IPS DF 6.9 (cell line): ENCODE data around the gene C1D.

Experiments used
- DNase-seq: peaks from one replicate; pipeline ENCODE4 v3.0.0-alpha.2; 2013; ENCODE audit warnings: low read depth, low spot score
- H3K27ac ChIP-seq: one replicate; pipeline ENCODE4 v1.5.1; 2013; ENCODE audit warnings: low read length, control low read depth
- H3K27me3 ChIP-seq: 2 replicates; pipeline ENCODE4 v1.6.1; 2013; ENCODE audit warnings: mild to moderate bottlenecking, low read length; ENCODE audit not compliant: control insufficient read depth, insufficient read depth
- H3K36me3 ChIP-seq: 2 replicates; pipeline ENCODE4 v1.6.1; 2013; ENCODE audit warnings: low read length; ENCODE audit not compliant: control insufficient read depth, insufficient read depth
- H3K4me1 ChIP-seq: 2 replicates; pipeline ENCODE4 v1.6.1; 2013; ENCODE audit warnings: low read length; ENCODE audit not compliant: control insufficient read depth, insufficient read depth
- H3K4me3 ChIP-seq: 2 replicates; pipeline ENCODE4 v1.5.1; 2013; ENCODE audit warnings: mild to moderate bottlenecking, low read length
- H3K9me3 ChIP-seq: 2 replicates; pipeline ENCODE4 v1.6.1; 2013; ENCODE audit warnings: low read length, inconsistent platforms; ENCODE audit not compliant: control insufficient read depth, insufficient read depth
- WGBS: extraction: QIAGEN DNeasy Blood & Tissue Kit; methylation state at CpG from one replicate; pipeline ENCODE4 v1.1.7; 2013; ENCODE audit warnings: mixed read lengths, missing lambda C conversion rate; ENCODE audit not compliant: insufficient read length, insufficient coverage; 5-methylcytosine and 5-hydroxymethylcytosine counted together

Gene C1D

DNA sequence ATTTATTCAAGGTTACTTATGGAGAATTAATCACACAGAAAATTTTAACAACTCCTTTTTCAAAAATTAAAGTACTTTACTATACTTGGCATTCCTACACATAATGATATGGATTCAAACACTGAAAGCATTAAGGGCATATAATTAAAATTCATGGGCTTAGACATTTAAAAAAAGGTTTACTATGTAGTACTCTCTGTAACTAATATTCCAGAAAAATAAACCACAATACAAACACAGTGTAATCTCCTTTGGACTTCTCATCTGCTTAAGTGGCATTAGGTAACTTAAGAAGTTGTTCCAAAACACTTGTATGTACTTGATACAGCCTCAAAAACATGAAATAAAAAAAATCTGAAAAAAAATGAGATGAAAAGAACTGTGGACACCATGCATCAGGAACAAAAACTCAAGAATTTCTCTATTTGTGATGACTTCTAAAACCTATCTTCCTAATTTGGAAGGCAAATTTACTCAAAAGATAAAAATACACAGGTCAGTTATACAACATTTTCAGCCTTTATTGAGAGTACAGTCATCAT is 21.0 kb downstream of the C1D start:
- Histone ChIP-seq H3K27me3 (no peaks in the 10 kb centered on the region), H3K27ac (no peak overlapping the region), H3K36me3 (no peaks in the 10 kb centered on the region), H3K4me3 (no peak overlapping the region), H3K4me1 (no peaks in the 10 kb centered on the region), H3K9me3 (no peaks in the 10 kb centered on the region)
- DNase-seq, result no peak

DNA sequence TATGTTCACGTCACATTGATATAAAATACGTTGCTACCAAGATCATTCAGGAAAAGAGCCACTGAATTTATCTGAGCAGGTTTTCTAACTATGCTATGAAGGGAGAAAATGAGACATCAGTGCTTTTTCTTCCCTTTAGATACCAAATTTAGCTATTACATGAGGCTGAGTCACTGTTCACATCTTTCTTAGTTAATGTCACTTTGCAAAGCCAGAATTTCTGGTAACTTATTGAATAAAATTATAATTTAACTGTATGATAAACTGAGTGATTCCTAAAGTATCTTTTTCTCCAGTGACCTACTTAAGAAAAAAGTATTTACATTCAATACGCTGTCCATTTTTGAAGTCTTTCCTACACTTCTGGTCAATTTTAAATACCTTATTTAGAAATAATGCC is 22.7 kb downstream of the C1D start:
- Histone ChIP-seq H3K27me3 (no peaks in the 10 kb centered on the region), H3K36me3 (no peaks in the 10 kb centered on the region), H3K4me3 (no peak overlapping the region), H3K4me1 (no peaks in the 10 kb centered on the region), H3K9me3 (no peaks in the 10 kb centered on the region), H3K27ac (no peak overlapping the region)
- 100% methylated on average over 1 of the region's 3 CpGs for WGBS
- DNase-seq, result no peak

DNA sequence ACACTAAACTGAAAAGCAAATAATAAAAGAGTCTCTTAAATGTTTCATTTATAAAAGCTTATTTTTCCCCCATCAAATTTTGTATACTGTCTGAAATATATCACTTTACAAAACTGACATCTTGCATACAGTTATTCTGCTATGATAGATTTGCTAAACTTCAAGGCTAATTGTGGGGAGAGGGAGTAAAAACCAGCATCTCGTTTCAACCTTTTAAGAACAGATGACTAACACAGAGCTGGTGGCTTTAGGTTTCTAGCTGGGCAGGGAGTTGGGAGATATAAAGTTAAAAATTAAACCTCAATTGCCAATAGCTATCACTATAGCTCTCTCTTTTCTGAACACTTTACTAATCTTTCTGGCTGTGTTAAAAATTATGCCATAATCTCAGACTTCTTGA is 23.5 kb downstream of the C1D start:
- no peak overlapping the region for H3K27ac ChIP-seq
- H3K4me1 ChIP-seq, result no peaks in the 10 kb centered on the region
- H3K27me3 ChIP-seq, result no peaks in the 10 kb centered on the region
- no peak for DNase-seq
- WGBS, result no CpG with 5 or more reads among the region's 1 CpG
- no peak overlapping the region for H3K4me3 ChIP-seq
- H3K36me3 ChIP-seq, result no peaks in the 10 kb centered on the region
- no peaks in the 10 kb centered on the region for H3K9me3 ChIP-seq

DNA sequence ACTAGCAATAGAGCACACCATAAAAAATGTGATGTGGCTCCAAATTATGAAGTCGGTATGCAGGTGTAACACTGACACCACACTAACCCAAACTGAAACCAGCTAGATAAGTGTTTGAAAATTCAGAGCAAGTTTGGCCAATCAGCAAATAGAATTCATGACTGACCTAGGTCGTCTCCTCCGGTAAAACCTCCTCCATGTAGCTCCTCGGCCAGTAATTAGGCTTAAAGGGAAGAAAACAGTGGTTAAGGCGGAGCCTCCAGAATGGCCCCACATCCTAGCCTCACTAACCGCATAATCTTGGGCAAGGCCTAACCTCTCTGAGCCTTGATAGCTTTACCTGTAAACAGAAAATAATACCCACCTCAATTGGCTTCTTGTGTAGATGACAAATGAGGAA is 30.1 kb downstream of the C1D start:
- no peak for DNase-seq
- H3K27me3 ChIP-seq, result no peaks in the 10 kb centered on the region
- H3K36me3 ChIP-seq, result no peaks in the 10 kb centered on the region
- H3K9me3 ChIP-seq, result no peaks in the 10 kb centered on the region
- H3K4me1 ChIP-seq, result no peaks in the 10 kb centered on the region
- H3K27ac ChIP-seq, result no peak overlapping the region
- no peak overlapping the region for H3K4me3 ChIP-seq
- no CpG with 5 or more reads among the region's 6 CpGs for WGBS

DNA sequence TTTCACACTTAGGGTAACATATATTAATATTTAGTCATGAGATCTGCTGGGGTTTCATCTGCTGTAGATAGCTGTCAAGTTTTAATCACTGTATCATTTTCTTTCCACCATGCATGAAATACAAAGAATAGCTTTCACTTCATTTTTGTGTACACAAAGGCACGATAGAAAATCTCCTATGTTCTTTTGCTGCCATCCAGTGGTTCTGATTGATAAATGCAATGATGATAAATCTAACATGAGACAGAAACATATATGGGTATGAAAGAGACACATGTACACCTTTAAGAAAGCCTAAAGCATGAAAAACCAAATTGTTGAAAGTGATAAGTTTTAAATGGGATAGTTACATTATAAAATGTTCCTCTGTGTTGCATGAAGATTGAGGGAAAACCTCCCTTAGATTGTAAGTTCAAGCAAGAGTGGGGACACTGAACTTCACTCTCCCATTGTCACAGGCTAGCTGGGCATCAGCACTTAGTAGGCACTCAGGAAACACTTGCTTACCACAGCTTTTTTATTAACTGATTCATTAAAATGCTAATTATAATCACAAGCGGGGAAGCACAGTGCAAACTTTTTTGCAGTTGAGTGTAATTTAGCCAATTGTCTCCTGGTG is 31.2 kb downstream of the C1D start:
- H3K9me3 ChIP-seq, result no peaks in the 10 kb centered on the region
- no peaks in the 10 kb centered on the region for H3K4me1 ChIP-seq
- H3K27me3 ChIP-seq, result no peaks in the 10 kb centered on the region
- DNase-seq, result no peak
- H3K36me3 ChIP-seq, result no peaks in the 10 kb centered on the region
- H3K4me3 ChIP-seq, result no peak overlapping the region
- H3K27ac ChIP-seq, result no peak overlapping the region
- no CpG with 5 or more reads among the region's 2 CpGs for WGBS

DNA sequence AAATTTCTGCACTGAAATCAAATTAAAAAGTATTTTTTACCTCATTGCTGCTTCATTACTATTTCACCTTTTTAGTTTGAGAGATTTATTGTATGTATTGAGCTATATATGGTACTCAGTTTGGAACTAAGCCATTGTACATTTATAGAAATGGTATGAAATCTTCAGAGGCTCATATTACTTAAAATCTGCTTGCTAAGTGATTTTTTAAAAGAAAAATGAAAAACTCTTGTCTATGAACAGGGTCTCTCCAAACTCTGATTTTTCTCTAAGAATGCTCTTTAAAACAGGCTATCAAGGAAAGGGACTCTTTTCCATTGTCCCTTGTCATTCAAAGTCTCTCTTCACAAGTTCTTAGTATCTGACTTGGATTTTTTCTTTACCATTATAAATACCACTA is 31.8 kb downstream of the C1D start:
- H3K9me3 ChIP-seq, result no peaks in the 10 kb centered on the region
- no peaks in the 10 kb centered on the region for H3K36me3 ChIP-seq
- no peaks in the 10 kb centered on the region for H3K4me1 ChIP-seq
- H3K4me3 ChIP-seq, result no peak overlapping the region
- DNase-seq, result no peak
- H3K27ac ChIP-seq, result no peak overlapping the region
- H3K27me3 ChIP-seq, result no peaks in the 10 kb centered on the region

DNA sequence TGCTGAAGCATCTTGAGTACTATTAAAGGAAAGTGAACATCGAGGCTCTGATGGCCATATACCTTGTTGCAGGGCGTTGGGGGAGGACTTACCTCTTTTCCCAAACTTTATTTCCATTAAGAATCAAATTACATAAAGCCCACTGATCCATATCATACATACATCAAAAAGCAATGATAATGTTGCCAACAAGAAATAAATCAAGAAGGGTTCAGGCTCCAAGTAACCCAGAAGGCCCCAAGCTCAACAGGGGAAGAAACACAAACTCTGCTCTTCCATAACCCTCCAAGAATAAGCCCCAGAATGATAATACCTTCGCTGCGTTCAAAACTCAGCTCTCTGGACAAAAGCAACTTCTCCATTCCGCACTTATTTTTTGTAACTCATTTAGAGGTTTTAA is 32.3 kb downstream of the C1D start:
- Histone ChIP-seq H3K4me1 (no peaks in the 10 kb centered on the region), H3K27me3 (no peaks in the 10 kb centered on the region), H3K4me3 (no peak overlapping the region), H3K9me3 (no peaks in the 10 kb centered on the region), H3K27ac (no peak overlapping the region), H3K36me3 (no peaks in the 10 kb centered on the region)
- no CpG with 5 or more reads among the region's 5 CpGs for WGBS
- DNase-seq, result no peak

DNA sequence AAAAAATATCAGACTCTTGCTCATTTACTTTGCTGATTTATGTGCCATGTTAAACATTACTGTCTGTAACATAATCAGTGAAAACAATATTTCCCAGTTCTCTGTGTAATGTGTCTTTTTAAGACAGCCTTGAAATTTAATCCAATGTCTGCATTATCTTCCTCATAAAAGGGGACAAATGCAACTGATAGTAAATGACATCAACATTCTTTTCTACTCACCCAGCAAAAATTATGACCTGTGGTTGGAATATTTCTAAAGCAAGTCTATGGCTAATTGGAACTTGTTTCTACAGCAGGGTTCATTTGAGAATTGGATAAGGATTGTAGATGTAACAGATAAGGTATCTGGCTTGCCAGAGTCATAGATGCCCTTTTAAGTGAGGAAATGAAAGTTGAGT is 34.8 kb downstream of the C1D start:
- DNase-seq, result no peak
- H3K4me1 ChIP-seq, result no peaks in the 10 kb centered on the region
- H3K27me3 ChIP-seq, result no peaks in the 10 kb centered on the region

DNA sequence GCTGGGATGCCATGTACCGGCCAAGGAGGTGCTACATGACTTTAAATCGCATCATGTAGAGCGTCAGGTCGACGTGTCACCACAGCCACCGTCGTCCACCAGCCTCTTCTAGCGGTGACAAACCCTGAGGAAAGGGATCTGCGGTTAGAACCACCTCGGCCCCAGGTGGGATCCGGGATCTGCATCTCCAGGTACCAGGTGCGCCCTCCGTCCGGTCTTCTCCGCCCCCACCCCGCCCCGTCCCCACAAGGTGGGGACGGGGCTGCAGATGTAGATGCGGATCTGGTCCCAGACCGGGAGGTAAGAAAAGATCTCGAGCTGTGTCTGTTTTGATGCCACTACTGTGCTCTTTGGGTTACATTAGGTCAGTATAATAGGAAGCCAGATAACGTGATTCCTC is 38.4 kb downstream of the C1D start:
- Histone ChIP-seq H3K4me3 (no peak overlapping the region), H3K4me1 (no peaks in the 10 kb centered on the region), H3K27me3 (no peaks in the 10 kb centered on the region), H3K36me3 (no peaks in the 10 kb centered on the region), H3K27ac (no peak overlapping the region), H3K9me3 (no peaks in the 10 kb centered on the region)
- no peak for DNase-seq
- WGBS, result no CpG with 5 or more reads among the region's 22 CpGs

More for the DNA sequence above, 34.8 kb downstream of the C1D start:
- H3K27ac ChIP-seq, result no peak overlapping the region
- no peak overlapping the region for H3K4me3 ChIP-seq
- H3K36me3 ChIP-seq, result no peaks in the 10 kb centered on the region
- no peaks in the 10 kb centered on the region for H3K9me3 ChIP-seq

DNA sequence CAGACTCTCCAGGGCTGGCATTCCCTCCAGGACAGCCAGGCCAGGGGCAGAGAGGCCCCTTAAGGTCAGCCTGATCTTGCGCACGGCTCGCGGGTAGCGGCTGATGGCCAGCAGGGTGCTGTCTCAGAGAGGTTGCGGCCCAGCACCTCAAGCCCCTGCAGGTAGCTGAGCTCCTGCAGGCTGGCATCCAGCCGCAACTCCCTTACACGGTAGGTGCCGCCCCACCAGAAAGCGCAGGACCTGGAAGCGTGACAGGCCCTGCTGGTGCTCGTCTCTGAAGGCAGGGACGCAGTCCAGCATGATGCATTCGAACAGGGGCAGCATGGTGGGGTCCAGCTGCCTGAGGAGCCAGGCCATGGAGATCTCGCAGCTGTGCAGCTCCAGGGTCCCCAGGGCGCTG is 38.9 kb downstream of the C1D start:
- H3K9me3 ChIP-seq, result no peaks in the 10 kb centered on the region
- DNase-seq, result no peak
- no peak overlapping the region for H3K27ac ChIP-seq
- WGBS, result no CpG with 5 or more reads among the region's 16 CpGs
- no peaks in the 10 kb centered on the region for H3K27me3 ChIP-seq
- no peaks in the 10 kb centered on the region for H3K36me3 ChIP-seq
- no peaks in the 10 kb centered on the region for H3K4me1 ChIP-seq
- H3K4me3 ChIP-seq, result no peak overlapping the region

DNA sequence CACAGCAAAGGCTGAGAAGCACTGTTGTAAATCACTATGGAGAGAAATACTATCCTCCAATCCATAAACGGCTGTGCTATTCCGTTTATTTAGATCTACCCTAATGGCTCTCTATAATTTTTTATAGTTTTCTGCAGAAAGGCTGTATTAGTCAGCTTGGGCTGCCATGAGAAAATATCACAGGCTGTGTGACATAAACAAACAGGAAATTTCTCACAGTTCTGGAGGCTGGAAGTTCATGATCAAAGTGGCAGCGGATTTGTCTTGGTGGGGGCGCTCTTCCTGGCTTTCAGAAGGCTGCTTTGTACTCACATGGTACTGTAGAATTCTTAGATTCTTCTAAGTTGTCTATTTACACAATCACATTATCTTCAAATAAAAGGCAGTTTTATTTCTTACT is 44.1 kb downstream of the C1D start:
- Histone ChIP-seq H3K27me3 (no peaks in the 10 kb centered on the region), H3K27ac (no peak overlapping the region), H3K4me1 (no peaks in the 10 kb centered on the region), H3K9me3 (no peaks in the 10 kb centered on the region), H3K4me3 (no peak overlapping the region), H3K36me3 (no peaks in the 10 kb centered on the region)
- WGBS, result no CpG with 5 or more reads among the region's 4 CpGs
- no peak for DNase-seq
